ENCODE measurements around the gene TWSG1. TPM values are rescaled to one million over a fixed set of nuclear protein-coding genes. Genes with fewer than 3 reads are reported as not detected.

The TWSG1 gene
- total and polyA plus RNA-seq, 10 of the 15 experiments (the other 5 are each of a cell fraction or from before 2014, with no cell fraction given): 11.1 to 45.1 (median 27.7) TPM

GRCh38 chr18:9380101-9380500 lies 45.5 kb downstream of the TWSG1 start:
- no peak for DNase-seq (ENCODE audit: low read depth, low spot score)
- H3K4me3 ChIP-seq: no peak overlapping the region
- H3K4me1 ChIP-seq (ENCODE audit: control insufficient read depth, insufficient read depth, low read length): no peaks in the 10 kb centered on the region
- no peak overlapping the region for H2AFZ ChIP-seq (ENCODE audit: control insufficient read depth, low read depth, low read length)
- RAD21 ChIA-PET (ENCODE audit: unreplicated experiment): interaction anchor here (0.6 kb wide), 1 partner anchor 309 kb away, joined by 3 read pairs; no protein-coding TSS in a partner anchor
- in situ Hi-C loops (cut with MboI): no loop called here
- no peak for TF ChIP-seq ZBTB11 (CRISPR knock-in tag; IDR thresholded peaks at IDR 0.05)
- TF ChIP-seq MEF2A (IDR thresholded peaks at IDR 0.05; ENCODE audit: insufficient read depth, low read depth, low read length): no peak
- TF ChIP-seq ELK1 (IDR thresholded peaks at IDR 0.05; ENCODE audit: low read depth, low read length): no peak
- no peak for TF ChIP-seq CHD2 (IDR thresholded peaks at IDR 0.05; ENCODE audit: borderline replicate concordance, low read depth, low read length)
- TF ChIP-seq SIX5 (IDR thresholded peaks at IDR 0.05; ENCODE audit: low read depth, low read length, severe bottlenecking): no peak
- TF ChIP-seq EZH2 (IDR thresholded peaks at IDR 0.05; ENCODE audit: borderline replicate concordance, control insufficient read depth, low read depth, low read length): no peak
- TF ChIP-seq NFYB (IDR thresholded peaks at IDR 0.05; ENCODE audit: insufficient read depth, low read depth, low read length): no peak
- TF ChIP-seq BCL11A (IDR thresholded peaks at IDR 0.05; ENCODE audit: low read depth, low read length): no peak
- no peak for TF ChIP-seq WRNIP1 (IDR thresholded peaks at IDR 0.05; ENCODE audit: borderline replicate concordance, low read depth, low read length)
- TF ChIP-seq BCL3 (IDR thresholded peaks at IDR 0.05; ENCODE audit: borderline replicate concordance, insufficient read depth, low read depth, low read length, poor library complexity, severe bottlenecking): no peak
- TF ChIP-seq CHD1 (IDR thresholded peaks at IDR 0.05; ENCODE audit: low read depth, low read length): no peak
- H4K20me1 ChIP-seq (ENCODE audit: control insufficient read depth, insufficient read depth): no peaks in the 10 kb centered on the region
- CTCF ChIA-PET: no interaction called here
- no peaks in the 10 kb centered on the region for H3K79me2 ChIP-seq (ENCODE audit: control insufficient read depth, insufficient read depth, low read length)
- POLR2A ChIA-PET: no interaction called here
- ATAC-seq: no peak
- FAIRE-seq: no peak
- no peaks in the 10 kb centered on the region; the same call in 2 of the 3 replicates for H3K9me3 ChIP-seq (replicated peaks; ENCODE audit: control insufficient read depth, insufficient read depth, low read length)
- intact Hi-C loops (cut with micrococcal nuclease; ENCODE audit: unreplicated experiment): no loop called here
- 98% methylated on average over 2 of the region's 2 CpGs for WGBS (ENCODE audit: insufficient coverage, insufficient replicate concordance, low lambda C conversion rate, missing lambda C conversion rate)
- H3K36me3 ChIP-seq (ENCODE audit: control insufficient read depth in 2 of 2, insufficient read depth in 2 of 2, low read length in 1 of 2): no peaks in the 10 kb centered on the region
- SMC1A ChIA-PET (ENCODE audit: uncharacterized antibody, unreplicated experiment): interaction anchor here (0.5 to 1.3 kb wide), 4 partner anchors 24 to 393 kb away, joined by 3 to 4 read pairs (median 3); no protein-coding TSS in a partner anchor
- no TSS peak for BruUV-seq (replicated peaks)
- H3K9ac ChIP-seq (ENCODE audit: control insufficient read depth, insufficient read depth, low read length): no peak overlapping the region
- no peaks in the 10 kb centered on the region for H3K27me3 ChIP-seq (replicated peaks in 1 of 2; ENCODE audit: control insufficient read depth in 2 of 2, insufficient read depth in 2 of 2, low read length in 1 of 2)
- H3K4me2 ChIP-seq (ENCODE audit: control insufficient read depth, insufficient read depth): no peak overlapping the region
- no peak overlapping the region for H3K27ac ChIP-seq (ENCODE audit: control insufficient read depth, insufficient read depth)
